HEK293 (cell line): ENCODE data around the gene CASP3.

ENCODE experiments used
- CTCF ChIA-PET: fragments of 350-600 bp; formaldehyde crosslinking; extraction: SDS; loops from one replicate; lab custom pipeline; 2021; ENCODE audit warnings: antibody characterized with exemption; lab: Yijun Ruan, JAX
- POLR2A ChIA-PET: fragments of 300-600 bp; formaldehyde crosslinking; extraction: SDS; loops from one replicate; lab custom pipeline; 2020; ENCODE audit warnings: antibody characterized with exemption, inconsistent platforms; lab: Yijun Ruan, JAX
- H3K27ac ChIP-seq: fragments of 200-500 bp; sonication (Bioruptor generic); 2 replicates; pipeline ENCODE4 v1.5.1; 2014; ENCODE audit warnings: low read depth, low read length, control low read depth, inconsistent platforms; ENCODE audit errors: extremely low read depth
- H3K36me3 ChIP-seq, 2 experiments: fragments of 200-500 bp in 1 of 2; sonication (Bioruptor generic) in 1 of 2; 1 replicate in 1 of 2; 2 replicates in 1 of 2; pipeline ENCODE4 v1.5.1; 2014 to 2017; ENCODE audit warnings: inconsistent platforms in 2 of 2, low read length in 2 of 2; ENCODE audit not compliant: control insufficient read depth in 2 of 2, insufficient read depth in 1 of 2
- H3K4me1 ChIP-seq: fragments of 200-500 bp; sonication (Bioruptor generic); 2 replicates; pipeline ENCODE4 v1.5.1; 2014; ENCODE audit warnings: mild to moderate bottlenecking, low read length, inconsistent platforms; ENCODE audit not compliant: control insufficient read depth, insufficient read depth
- H3K4me3 ChIP-seq: 2 replicates; pipeline ENCODE4 v1.5.1; 2011; ENCODE audit warnings: low read depth, mild to moderate bottlenecking, control low read depth, low read length, moderate library complexity
- H3K9me3 ChIP-seq: fragments of 200-500 bp; sonication (Bioruptor generic); 2 replicates; pipeline ENCODE4 v1.5.1; 2014; ENCODE audit warnings: low read depth, low read length, inconsistent platforms; ENCODE audit not compliant: control insufficient read depth, insufficient read depth
- GLI2 ChIP-seq: fragments of 450-650 bp; formaldehyde crosslinking; IDR thresholded peaks from 2 replicates; pipeline ENCODE4; 2017; ENCODE audit warnings: missing biosample characterization, missing genetic modification characterization, low read depth, borderline replicate concordance
- HOXD13 ChIP-seq: sonication (generic); formaldehyde crosslinking; IDR thresholded peaks from 2 replicates; pipeline ENCODE4 v1.8.0; 2022; ENCODE audit warnings: missing genetic modification reagents, borderline replicate concordance
- PRDM10 ChIP-seq: fragments of 450-650 bp; formaldehyde crosslinking; IDR thresholded peaks from 2 replicates; pipeline ENCODE4 v1.5.1; 2016; ENCODE audit warnings: missing biosample characterization, missing genetic modification characterization
- ZBTB6 ChIP-seq: fragments of 450-650 bp; formaldehyde crosslinking; IDR thresholded peaks from 2 replicates; pipeline ENCODE4 v1.5.1; 2017; ENCODE audit warnings: missing biosample characterization, missing genetic modification characterization
- ZNF114 ChIP-seq: fragments of 450-650 bp; formaldehyde crosslinking; IDR thresholded peaks from 2 replicates; pipeline ENCODE4 v1.5.0; 2017; ENCODE audit warnings: missing biosample characterization, missing genetic modification characterization
- ZNF132 ChIP-seq: fragments of 450-650 bp; formaldehyde crosslinking; IDR thresholded peaks from 2 replicates; pipeline ENCODE4 v1.5.1; 2017; ENCODE audit warnings: missing biosample characterization, missing genetic modification characterization, borderline replicate concordance
- ZNF18 ChIP-seq: fragments of 450-650 bp; formaldehyde crosslinking; IDR thresholded peaks from 2 replicates; pipeline ENCODE4 v1.5.1; 2016; ENCODE audit warnings: missing biosample characterization, missing genetic modification characterization
- ZNF184 ChIP-seq: fragments of 450-650 bp; IDR thresholded peaks from 2 replicates; pipeline ENCODE4 v1.5.1; 2018; ENCODE audit warnings: missing biosample characterization, mild to moderate bottlenecking, missing genetic modification characterization
- ZNF2 ChIP-seq: fragments of 450-650 bp; formaldehyde crosslinking; IDR thresholded peaks from 2 replicates; pipeline ENCODE4 v1.5.1; 2016; ENCODE audit warnings: missing biosample characterization, missing genetic modification characterization
- ZNF223 ChIP-seq: fragments of 450-650 bp; formaldehyde crosslinking; IDR thresholded peaks from 2 replicates; pipeline ENCODE4 v1.5.1; 2016; ENCODE audit warnings: missing biosample characterization, missing genetic modification characterization
- ZNF473 ChIP-seq: fragments of 450-650 bp; formaldehyde crosslinking; IDR thresholded peaks from 2 replicates; pipeline ENCODE4 v1.5.1; 2017; ENCODE audit warnings: missing biosample characterization, missing genetic modification characterization
- ZNF48 ChIP-seq: fragments of 450-650 bp; formaldehyde crosslinking; IDR thresholded peaks from 2 replicates; pipeline ENCODE4 v1.5.1; 2016; ENCODE audit warnings: missing biosample characterization, missing genetic modification characterization
- ZNF549 ChIP-seq: fragments of 450-650 bp; IDR thresholded peaks from 2 replicates; pipeline ENCODE4 v1.5.1; 2018; ENCODE audit warnings: missing biosample characterization, missing genetic modification characterization, mild to moderate bottlenecking, inconsistent platforms, moderate library complexity
- ZNF555 ChIP-seq: fragments of 450-650 bp; formaldehyde crosslinking; conservative IDR thresholded peaks from 2 replicates; pipeline ENCODE4 v1.5.1; 2017; ENCODE audit warnings: missing biosample characterization, mild to moderate bottlenecking, missing genetic modification characterization, inconsistent platforms
- ZNF623 ChIP-seq: fragments of 450-650 bp; formaldehyde crosslinking; IDR thresholded peaks from 2 replicates; pipeline ENCODE4 v1.5.1; 2016; ENCODE audit warnings: missing biosample characterization, missing genetic modification characterization
- ZNF658 ChIP-seq: fragments of 450-650 bp; formaldehyde crosslinking; IDR thresholded peaks from 2 replicates; pipeline ENCODE4; 2016; ENCODE audit warnings: missing biosample characterization, missing genetic modification characterization
- ZNF670 ChIP-seq: fragments of 450-650 bp; formaldehyde crosslinking; IDR thresholded peaks from 2 replicates; pipeline ENCODE4 v1.5.1; 2016; ENCODE audit warnings: missing biosample characterization, missing genetic modification characterization, low read depth
- ZNF707 ChIP-seq: fragments of 450-650 bp; formaldehyde crosslinking; IDR thresholded peaks from 2 replicates; pipeline ENCODE4 v1.5.1; 2016; ENCODE audit warnings: missing biosample characterization, missing genetic modification characterization
- ZNF776 ChIP-seq: fragments of 450-650 bp; formaldehyde crosslinking; IDR thresholded peaks from 2 replicates; pipeline ENCODE4 v1.5.0; 2017; ENCODE audit warnings: missing biosample characterization, missing genetic modification characterization, borderline replicate concordance
- ZSCAN30 ChIP-seq: fragments of 450-650 bp; IDR thresholded peaks from 2 replicates; pipeline ENCODE4 v1.5.1; 2018; ENCODE audit warnings: missing biosample characterization, mild to moderate bottlenecking, missing genetic modification characterization, moderate library complexity
- TF ChIP-seq, protein P1 (sequence below): fragments of 450-650 bp; formaldehyde crosslinking; IDR thresholded peaks from 2 replicates; pipeline ENCODE4 v1.5.1; 2016; ENCODE audit warnings: missing biosample characterization, missing genetic modification characterization
- TF ChIP-seq, protein P2 (sequence below): fragments of 450-650 bp; formaldehyde crosslinking; IDR thresholded peaks from 2 replicates; pipeline ENCODE4 v1.5.1; 2017; ENCODE audit warnings: missing biosample characterization, missing genetic modification characterization

CASP3 gene

DNA sequence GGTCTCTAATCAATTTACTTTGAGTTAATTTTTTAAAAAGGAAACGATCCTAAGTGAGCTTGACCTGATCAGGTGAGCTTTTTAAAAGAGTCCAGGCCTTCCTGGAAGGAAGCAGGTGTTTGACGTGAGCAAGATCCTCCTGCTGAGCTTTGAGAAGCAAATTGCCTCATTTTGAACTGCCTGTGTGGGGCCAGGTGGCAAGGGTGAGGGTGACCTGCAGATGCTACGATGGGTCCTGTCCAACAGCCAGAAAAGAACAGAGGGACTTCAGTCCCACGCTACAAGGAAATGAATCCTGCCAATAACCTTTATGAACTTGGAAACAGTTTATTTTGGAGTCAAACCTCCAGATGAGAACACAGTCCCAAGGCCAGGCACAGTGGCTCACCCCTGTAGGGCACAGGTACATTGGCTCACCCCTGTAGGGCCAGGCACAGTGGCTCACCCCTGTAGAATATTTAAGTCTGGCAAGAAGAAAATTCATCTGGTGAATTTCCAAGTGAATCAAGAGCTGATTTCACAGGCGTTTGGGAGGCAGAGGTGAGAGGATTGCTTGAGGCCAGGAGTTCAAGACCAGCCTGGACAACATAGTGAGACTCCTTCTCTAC is 58.1 kb downstream of the CASP3 start (continued):
- TF ChIP-seq, protein P1, sequence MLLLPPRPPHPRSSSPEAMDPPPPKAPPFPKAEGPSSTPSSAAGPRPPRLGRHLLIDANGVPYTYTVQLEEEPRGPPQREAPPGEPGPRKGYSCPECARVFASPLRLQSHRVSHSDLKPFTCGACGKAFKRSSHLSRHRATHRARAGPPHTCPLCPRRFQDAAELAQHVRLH (tag by site-specific recombination), result no peak
- TF ChIP-seq ZNF623 (tag by site-specific recombination), result no peak

- H3K4me3 ChIP-seq, result no peak overlapping the region
- H3K9me3 ChIP-seq, result no peaks in the 10 kb centered on the region
- no peak overlapping the region for H3K27ac ChIP-seq
- no peaks in the 10 kb centered on the region for H3K36me3 ChIP-seq
- ChIA-PET POLR2A (no interaction called here), CTCF (no interaction called here)
- H3K4me1 ChIP-seq, result no peaks in the 10 kb centered on the region
- TF ChIP-seq ZNF549 (tag by site-specific recombination) (0 out of 2 replicates have a peak, but pooled peaks have one; percentile 39), ZNF132 (tag by site-specific recombination) (no peak)
Observed at GRCh38 chr4:184590196-184590595, 59.1 kb downstream of the CASP3 start.

GRCh38 chr4:184588893-184589292 is 60.4 kb downstream of the CASP3 start:
- H3K4me1 ChIP-seq, result no peaks in the 10 kb centered on the region
- TF ChIP-seq ZNF776 (tag by site-specific recombination) (no peak), HOXD13 (no peak), ZNF658 (no peak), ZNF223 (tag by site-specific recombination) (no peak), ZNF114 (tag by site-specific recombination) (no peak), ZNF48 (no peak), ZNF555 (no peak), ZBTB6 (tag by site-specific recombination) (no peak), ZNF707 (tag by site-specific recombination) (no peak), ZSCAN30 (no peak)
- TF ChIP-seq, protein P2, sequence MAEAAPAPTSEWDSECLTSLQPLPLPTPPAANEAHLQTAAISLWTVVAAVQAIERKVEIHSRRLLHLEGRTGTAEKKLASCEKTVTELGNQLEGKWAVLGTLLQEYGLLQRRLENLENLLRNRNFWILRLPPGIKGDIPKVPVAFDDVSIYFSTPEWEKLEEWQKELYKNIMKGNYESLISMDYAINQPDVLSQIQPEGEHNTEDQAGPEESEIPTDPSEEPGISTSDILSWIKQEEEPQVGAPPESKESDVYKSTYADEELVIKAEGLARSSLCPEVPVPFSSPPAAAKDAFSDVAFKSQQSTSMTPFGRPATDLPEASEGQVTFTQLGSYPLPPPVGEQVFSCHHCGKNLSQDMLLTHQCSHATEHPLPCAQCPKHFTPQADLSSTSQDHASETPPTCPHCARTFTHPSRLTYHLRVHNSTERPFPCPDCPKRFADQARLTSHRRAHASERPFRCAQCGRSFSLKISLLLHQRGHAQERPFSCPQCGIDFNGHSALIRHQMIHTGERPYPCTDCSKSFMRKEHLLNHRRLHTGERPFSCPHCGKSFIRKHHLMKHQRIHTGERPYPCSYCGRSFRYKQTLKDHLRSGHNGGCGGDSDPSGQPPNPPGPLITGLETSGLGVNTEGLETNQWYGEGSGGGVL (tag by site-specific recombination), result no peak
- TF ChIP-seq, all 188 proteins: peak for 0
- CTCF ChIA-PET, result no interaction called here
- POLR2A ChIA-PET, result no interaction called here
- Histone ChIP-seq H3K27ac (no peak overlapping the region), H3K9me3 (no peaks in the 10 kb centered on the region), H3K36me3 (no peaks in the 10 kb centered on the region), H3K4me3 (no peak overlapping the region)

GRCh38 chr4:184587701-184588100 is 61.5 kb downstream of the CASP3 start:
- TF ChIP-seq ZNF2 (tag by site-specific recombination) (no peak), PRDM10 (tag by site-specific recombination) (no peak), ZNF18 (tag by site-specific recombination) (no peak), GLI2 (tag by site-specific recombination) (no peak), ZNF184 (tag by site-specific recombination) (no peak), ZNF670 (tag by site-specific recombination) (no peak), ZNF473 (tag by site-specific recombination) (no peak)
- CTCF ChIA-PET, result no interaction called here
- POLR2A ChIA-PET, result no interaction called here
- H3K4me1 ChIP-seq, result no peaks in the 10 kb centered on the region
- no peak overlapping the region for H3K27ac ChIP-seq
- H3K36me3 ChIP-seq, result no peaks in the 10 kb centered on the region
- no peaks in the 10 kb centered on the region for H3K9me3 ChIP-seq
- no peak overlapping the region for H3K4me3 ChIP-seq
